ENCODE data around the gene CFAP107. TPM values are rescaled to one million over a fixed set of nuclear protein-coding genes. Genes with fewer than 3 reads are reported as not detected.

The CFAP107 gene
- total RNA-seq, 1 experiment from 2014 or later, result not detected

GRCh38 chr1:12709091-12709491 lies 36.9 kb upstream of the CFAP107 start:
- no peaks in the 10 kb centered on the region for H3K4me1 ChIP-seq (ENCODE audit: control insufficient read depth, insufficient read depth, low read length)
- DNase-seq (ENCODE audit: low read depth, low spot score) (no peak), ATAC-seq (no peak)
- H3K36me3 ChIP-seq (ENCODE audit: control insufficient read depth, insufficient read depth, low read length), result no peaks in the 10 kb centered on the region
- ChIA-PET CTCF (no interaction called here), POLR2A (no interaction called here)
- H3K27me3 ChIP-seq (ENCODE audit: control insufficient read depth, insufficient read depth, low read length), result peaks cover 2% of the 10 kb centered on the region; the same call in 1 of the 2 replicates
- H3K9me3 ChIP-seq (ENCODE audit: control insufficient read depth, insufficient read depth, low read depth, low read length), result no peaks in the 10 kb centered on the region
- H3K4me3 ChIP-seq (ENCODE audit: low read depth in 2 of 2, low read length in 2 of 2), result no peak overlapping the region
- in situ Hi-C loops (cut with HindIII; ENCODE audit: low pct_unique_long_range_greater_than_20kb, low sequenced_read_pairs), result no loop called here
- no peak overlapping the region for H3K27ac ChIP-seq (ENCODE audit: low read length)
- BruUV-seq (replicated peaks), result no TSS peak
- intact Hi-C loops (cut with micrococcal nuclease; ENCODE audit: unreplicated experiment), result no loop called here
- TF ChIP-seq, protein P1, sequence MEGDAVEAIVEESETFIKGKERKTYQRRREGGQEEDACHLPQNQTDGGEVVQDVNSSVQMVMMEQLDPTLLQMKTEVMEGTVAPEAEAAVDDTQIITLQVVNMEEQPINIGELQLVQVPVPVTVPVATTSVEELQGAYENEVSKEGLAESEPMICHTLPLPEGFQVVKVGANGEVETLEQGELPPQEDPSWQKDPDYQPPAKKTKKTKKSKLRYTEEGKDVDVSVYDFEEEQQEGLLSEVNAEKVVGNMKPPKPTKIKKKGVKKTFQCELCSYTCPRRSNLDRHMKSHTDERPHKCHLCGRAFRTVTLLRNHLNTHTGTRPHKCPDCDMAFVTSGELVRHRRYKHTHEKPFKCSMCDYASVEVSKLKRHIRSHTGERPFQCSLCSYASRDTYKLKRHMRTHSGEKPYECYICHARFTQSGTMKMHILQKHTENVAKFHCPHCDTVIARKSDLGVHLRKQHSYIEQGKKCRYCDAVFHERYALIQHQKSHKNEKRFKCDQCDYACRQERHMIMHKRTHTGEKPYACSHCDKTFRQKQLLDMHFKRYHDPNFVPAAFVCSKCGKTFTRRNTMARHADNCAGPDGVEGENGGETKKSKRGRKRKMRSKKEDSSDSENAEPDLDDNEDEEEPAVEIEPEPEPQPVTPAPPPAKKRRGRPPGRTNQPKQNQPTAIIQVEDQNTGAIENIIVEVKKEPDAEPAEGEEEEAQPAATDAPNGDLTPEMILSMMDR (IDR thresholded peaks at IDR 0.05), result no peak
- TF ChIP-seq TCF7L2 (IDR thresholded peaks at IDR 0.05; ENCODE audit: low read depth, low read length) (no peak), POLR2AphosphoS5 (IDR thresholded peaks at IDR 0.05; ENCODE audit: low read depth, low read length) (no peak), SIN3A (IDR thresholded peaks at IDR 0.05; ENCODE audit: borderline replicate concordance, insufficient read depth, low read depth, low read length) (no peak), REST (IDR thresholded peaks at IDR 0.05; ENCODE audit: insufficient read depth in 1 of 2, low read depth in 2 of 2, low read length in 1 of 2) (no peak)

DNA sequence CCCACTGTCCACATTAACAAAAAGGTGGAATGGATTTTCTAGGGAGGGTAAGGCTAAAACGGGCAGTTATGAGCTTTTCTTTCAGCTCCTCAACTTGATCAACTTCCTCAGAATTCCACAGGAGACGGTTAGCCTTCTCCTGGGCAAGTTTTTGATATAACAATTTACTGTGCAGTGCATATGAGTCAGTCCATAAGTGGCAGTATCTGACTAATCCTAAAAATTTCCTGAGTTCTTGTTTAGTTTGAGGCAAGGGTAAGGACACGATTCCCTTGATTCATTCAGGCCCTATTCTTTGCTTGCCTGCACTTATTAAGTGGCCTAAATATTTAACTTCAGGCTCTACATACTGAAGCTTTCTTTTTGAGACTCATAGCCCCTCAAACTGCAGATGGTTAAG lies 36.3 kb upstream of the CFAP107 start:
- no peaks in the 10 kb centered on the region for H3K4me1 ChIP-seq (ENCODE audit: control insufficient read depth, insufficient read depth, low read length)
- in situ Hi-C loops (cut with HindIII; ENCODE audit: low pct_unique_long_range_greater_than_20kb, low sequenced_read_pairs) (no loop called here), intact Hi-C loops (cut with micrococcal nuclease; ENCODE audit: unreplicated experiment) (no loop called here)
- H3K27me3 ChIP-seq (ENCODE audit: control insufficient read depth, insufficient read depth, low read length), result peaks cover 2% of the 10 kb centered on the region; the same call in 1 of the 2 replicates
- no peak overlapping the region for H3K4me3 ChIP-seq (ENCODE audit: low read depth in 2 of 2, low read length in 2 of 2)
- no peaks in the 10 kb centered on the region for H3K36me3 ChIP-seq (ENCODE audit: control insufficient read depth, insufficient read depth, low read length)
- POLR2A ChIA-PET, result no interaction called here
- no peak overlapping the region for H3K27ac ChIP-seq (ENCODE audit: low read length)
- ATAC-seq (no peak), DNase-seq (ENCODE audit: low read depth, low spot score) (no peak)
- CTCF ChIA-PET, result no interaction called here
- no TSS peak for BruUV-seq (replicated peaks)
- no peaks in the 10 kb centered on the region for H3K9me3 ChIP-seq (ENCODE audit: control insufficient read depth, insufficient read depth, low read depth, low read length)
- TF ChIP-seq, protein P1 (IDR thresholded peaks at IDR 0.05), result no peak
- TF ChIP-seq SIN3A (IDR thresholded peaks at IDR 0.05; ENCODE audit: borderline replicate concordance, insufficient read depth, low read depth, low read length) (no peak), REST (IDR thresholded peaks at IDR 0.05; ENCODE audit: insufficient read depth in 1 of 2, low read depth in 2 of 2, low read length in 1 of 2) (no peak), TCF7L2 (IDR thresholded peaks at IDR 0.05; ENCODE audit: low read depth, low read length) (no peak), POLR2AphosphoS5 (IDR thresholded peaks at IDR 0.05; ENCODE audit: low read depth, low read length) (no peak)

All from Panc1 (cell line).